ENCODE measurements around the gene EFL1. TPM values are rescaled to one million over a fixed set of nuclear protein-coding genes. Genes with fewer than 3 reads are reported as not detected.

Gene EFL1
- polyA plus RNA-seq, 1 donor from 2014 or later = 16.8 TPM

GRCh38 chr15:82298520-82298919 is 36.0 kb upstream of the EFL1 start:
- no peak overlapping the region for H3K9ac ChIP-seq (ENCODE audit: low read length)
- H2AFZ ChIP-seq (ENCODE audit: low read depth, low read length) = no peak overlapping the region
- H3K36me3 ChIP-seq (ENCODE audit: insufficient read depth, low read length) = no peaks in the 10 kb centered on the region
- no peak for TF ChIP-seq EZH2 (IDR thresholded peaks at IDR 0.05; ENCODE audit: borderline replicate concordance, insufficient read depth, low read length, poor library complexity, severe bottlenecking)
- no peak for TF ChIP-seq MXI1 (conservative IDR thresholded peaks at IDR 0.05; ENCODE audit: poor library complexity, severe bottlenecking)
- no peak for TF ChIP-seq REST (IDR thresholded peaks at IDR 0.05; ENCODE audit: borderline replicate concordance)
- TF ChIP-seq CTCF (IDR thresholded peaks at IDR 0.05; ENCODE audit: poor library complexity, severe bottlenecking) = no peak
- no peak for TF ChIP-seq TAF1 (IDR thresholded peaks at IDR 0.05; ENCODE audit: low read depth)
- no peak for TF ChIP-seq RAD21 (conservative IDR thresholded peaks at IDR 0.05)
- no peak for TF ChIP-seq EP300 (conservative IDR thresholded peaks at IDR 0.05; ENCODE audit: poor library complexity, severe bottlenecking)
- TF ChIP-seq SMC3 (conservative IDR thresholded peaks at IDR 0.05; ENCODE audit: poor library complexity) = no peak
- no peak for TF ChIP-seq POLR2AphosphoS5 (IDR thresholded peaks at IDR 0.05)
- no peaks in the 10 kb centered on the region for H3K9me2 ChIP-seq (ENCODE audit: insufficient read depth, low read length)
- no peak overlapping the region for H3K27ac ChIP-seq (ENCODE audit: low read length)
- H3F3A ChIP-seq (ENCODE audit: insufficient read depth, low read length, poor library complexity, severe bottlenecking) = no peaks in the 10 kb centered on the region
- H3K9me3 ChIP-seq (ENCODE audit: low read length) = no peaks in the 10 kb centered on the region
- no peaks in the 10 kb centered on the region for H3K79me2 ChIP-seq (replicated peaks; ENCODE audit: insufficient read depth, low read length)
- H3K27me3 ChIP-seq (ENCODE audit: insufficient read depth, low read depth, low read length) = no peaks in the 10 kb centered on the region
- H3K4me2 ChIP-seq (ENCODE audit: low read length) = no peak overlapping the region
- H3K4me3 ChIP-seq (ENCODE audit: low read length) = no peak overlapping the region
- no peaks in the 10 kb centered on the region for H4K20me1 ChIP-seq (ENCODE audit: insufficient read depth)

- H2AFZ ChIP-seq (ENCODE audit: low read depth, low read length) = no peak overlapping the region
- no peaks in the 10 kb centered on the region for H3K9me3 ChIP-seq (ENCODE audit: low read length)
- no peak overlapping the region for H3K9ac ChIP-seq (ENCODE audit: low read length)
- H3K36me3 ChIP-seq (ENCODE audit: insufficient read depth, low read length) = no peaks in the 10 kb centered on the region
- H4K20me1 ChIP-seq (ENCODE audit: insufficient read depth) = no peaks in the 10 kb centered on the region
- TF ChIP-seq EP300 (conservative IDR thresholded peaks at IDR 0.05; ENCODE audit: poor library complexity, severe bottlenecking) (no peak), EZH2 (IDR thresholded peaks at IDR 0.05; ENCODE audit: borderline replicate concordance, insufficient read depth, low read length, poor library complexity, severe bottlenecking) (no peak), RAD21 (conservative IDR thresholded peaks at IDR 0.05) (no peak), SMC3 (conservative IDR thresholded peaks at IDR 0.05; ENCODE audit: poor library complexity) (no peak), TAF1 (IDR thresholded peaks at IDR 0.05; ENCODE audit: low read depth) (no peak), MXI1 (conservative IDR thresholded peaks at IDR 0.05; ENCODE audit: poor library complexity, severe bottlenecking) (no peak), POLR2AphosphoS5 (IDR thresholded peaks at IDR 0.05) (no peak), REST (IDR thresholded peaks at IDR 0.05; ENCODE audit: borderline replicate concordance) (no peak), CTCF (IDR thresholded peaks at IDR 0.05; ENCODE audit: poor library complexity, severe bottlenecking) (no peak)
- no peaks in the 10 kb centered on the region for H3F3A ChIP-seq (ENCODE audit: insufficient read depth, low read length, poor library complexity, severe bottlenecking)
- H3K79me2 ChIP-seq (replicated peaks; ENCODE audit: insufficient read depth, low read length) = no peaks in the 10 kb centered on the region
- H3K27me3 ChIP-seq (ENCODE audit: insufficient read depth, low read depth, low read length) = no peaks in the 10 kb centered on the region
- no peaks in the 10 kb centered on the region for H3K9me2 ChIP-seq (ENCODE audit: insufficient read depth, low read length)
- no peak overlapping the region for H3K4me2 ChIP-seq (ENCODE audit: low read length)
- H3K27ac ChIP-seq (ENCODE audit: low read length) = no peak overlapping the region
- H3K4me3 ChIP-seq (ENCODE audit: low read length) = no peak overlapping the region
Observed at GRCh38 chr15:82298032-82298431, 35.5 kb upstream of the EFL1 start.
